ENCODE results near the gene SLC2A1.

The SLC2A1 gene

GRCh38 chr1:43002766-43003165 is 44.1 kb upstream of the SLC2A1 start:
- Histone ChIP-seq H3K9me3 (ENCODE audit: control insufficient read depth, low read length) (no peaks in the 10 kb centered on the region), H3K4me3 (ENCODE audit: low read depth, low read length) (no peak overlapping the region), H2AFZ (no peak overlapping the region), H3K9ac (no peak overlapping the region), H3K27ac (no peak overlapping the region), H3K36me3 (ENCODE audit: control insufficient read depth, insufficient read depth, low read length) (no peaks in the 10 kb centered on the region), H3K27me3 (ENCODE audit: control insufficient read depth, insufficient read depth, low read length) (no peaks in the 10 kb centered on the region), H3K4me2 (ENCODE audit: low read length) (no peak overlapping the region), H3K79me2 (no peaks in the 10 kb centered on the region), H3K4me1 (peaks cover 7% of the 10 kb centered on the region)
- TF ChIP-seq CTCF (IDR thresholded peaks at IDR 0.05) = no peak

- Histone ChIP-seq H3K36me3 (ENCODE audit: control insufficient read depth, insufficient read depth, low read length) (no peaks in the 10 kb centered on the region), H3K27ac (no peak overlapping the region), H3K4me3 (ENCODE audit: low read depth, low read length) (no peak overlapping the region), H3K9me3 (ENCODE audit: control insufficient read depth, low read length) (no peaks in the 10 kb centered on the region), H3K4me1 (peaks cover 7% of the 10 kb centered on the region), H3K27me3 (ENCODE audit: control insufficient read depth, insufficient read depth, low read length) (no peaks in the 10 kb centered on the region), H3K9ac (no peak overlapping the region), H2AFZ (no peak overlapping the region), H3K79me2 (no peaks in the 10 kb centered on the region), H3K4me2 (ENCODE audit: low read length) (no peak overlapping the region)
- TF ChIP-seq CTCF (IDR thresholded peaks at IDR 0.05) = no peak
These were observed 43.4 kb upstream of the SLC2A1 start for GRCh38 chr1:43002116-43002515.

GRCh38 chr1:43001434-43001833 is 42.8 kb upstream of the SLC2A1 start:
- H3K79me2 ChIP-seq = no peaks in the 10 kb centered on the region
- H3K9ac ChIP-seq = no peak overlapping the region
- no peak overlapping the region for H3K4me3 ChIP-seq (ENCODE audit: low read depth, low read length)
- no peak for TF ChIP-seq CTCF (IDR thresholded peaks at IDR 0.05)
- H3K4me2 ChIP-seq (ENCODE audit: low read length) = no peak overlapping the region
- H3K4me1 ChIP-seq = peaks cover 7% of the 10 kb centered on the region
- H3K36me3 ChIP-seq (ENCODE audit: control insufficient read depth, insufficient read depth, low read length) = no peaks in the 10 kb centered on the region
- H3K9me3 ChIP-seq (ENCODE audit: control insufficient read depth, low read length) = no peaks in the 10 kb centered on the region
- no peak overlapping the region for H2AFZ ChIP-seq
- H3K27ac ChIP-seq = no peak overlapping the region
- H3K27me3 ChIP-seq (ENCODE audit: control insufficient read depth, insufficient read depth, low read length) = no peaks in the 10 kb centered on the region

GRCh38 chr1:43000271-43000670 is 41.6 kb upstream of the SLC2A1 start:
- H3K27me3 ChIP-seq (ENCODE audit: control insufficient read depth, insufficient read depth, low read length) = no peaks in the 10 kb centered on the region
- H3K27ac ChIP-seq = no peak overlapping the region
- H3K4me2 ChIP-seq (ENCODE audit: low read length) = no peak overlapping the region
- no peak overlapping the region for H3K9ac ChIP-seq
- no peak for TF ChIP-seq CTCF (IDR thresholded peaks at IDR 0.05)
- H3K36me3 ChIP-seq (ENCODE audit: control insufficient read depth, insufficient read depth, low read length) = no peaks in the 10 kb centered on the region
- peaks cover 3% of the 10 kb centered on the region for H3K4me1 ChIP-seq
- no peaks in the 10 kb centered on the region for H3K79me2 ChIP-seq
- H3K9me3 ChIP-seq (ENCODE audit: control insufficient read depth, low read length) = no peaks in the 10 kb centered on the region
- H2AFZ ChIP-seq = no peak overlapping the region
- no peak overlapping the region for H3K4me3 ChIP-seq (ENCODE audit: low read depth, low read length)

GRCh38 chr1:42999308-42999707 is 40.6 kb upstream of the SLC2A1 start:
- Histone ChIP-seq H3K9ac (no peak overlapping the region), H3K9me3 (ENCODE audit: control insufficient read depth, low read length) (no peaks in the 10 kb centered on the region), H3K27ac (no peak overlapping the region), H3K4me2 (ENCODE audit: low read length) (no peak overlapping the region), H2AFZ (no peak overlapping the region), H3K4me1 (peaks cover 3% of the 10 kb centered on the region), H3K79me2 (no peaks in the 10 kb centered on the region), H3K36me3 (ENCODE audit: control insufficient read depth, insufficient read depth, low read length) (no peaks in the 10 kb centered on the region), H3K27me3 (ENCODE audit: control insufficient read depth, insufficient read depth, low read length) (no peaks in the 10 kb centered on the region), H3K4me3 (ENCODE audit: low read depth, low read length) (no peak overlapping the region)
- no peak for TF ChIP-seq CTCF (IDR thresholded peaks at IDR 0.05)

Data from parathyroid adenoma (tissue), 2 donors.